H1 (cell line): ENCODE results near the gene RASSF9. TPM values are rescaled to one million over a fixed set of nuclear protein-coding genes. Genes with fewer than 3 reads are reported as not detected.

Experiments
- ASH2L ChIP-seq: fragments of 200-600, 300-600 bp; sonication (generic); IDR thresholded peaks from one replicate; pipeline ENCODE4 v1.7.1; 2017; ENCODE audit warnings: low read length
- CTBP2 ChIP-seq: IDR thresholded peaks from 2 replicates; pipeline ENCODE4 v1.7.0; 2011; ENCODE audit warnings: borderline replicate concordance, mild to moderate bottlenecking, moderate library complexity, mixed read lengths, low read length; ENCODE audit not compliant: insufficient read depth, insufficient read length
- KDM4A ChIP-seq: IDR thresholded peaks from one replicate; pipeline ENCODE4 v1.7.1; 2012; ENCODE audit warnings: low read depth, mild to moderate bottlenecking, moderate library complexity, low read length, inconsistent platforms; ENCODE audit not compliant: severe bottlenecking
- MAFK ChIP-seq: IDR thresholded peaks from 2 replicates; pipeline ENCODE4 v1.6.1; 2012; ENCODE audit warnings: low read depth, mild to moderate bottlenecking, improper control_type of control experiment, low read length
- POLR2AphosphoS5 ChIP-seq: IDR thresholded peaks from 2 replicates; pipeline ENCODE4 v1.6.1; 2011; ENCODE audit warnings: low read depth, low read length
- POU5F1 ChIP-seq: IDR thresholded peaks from 2 replicates; pipeline ENCODE4 v1.6.1; 2011; ENCODE audit warnings: low read depth, mild to moderate bottlenecking, low read length, moderate library complexity
- RAD21 ChIP-seq, 2 experiments: IDR thresholded peaks in 1 of 2; conservative IDR thresholded peaks in 1 of 2; 2 replicates each; pipeline ENCODE4 v1.6.1; 2011; ENCODE audit warnings: low read depth in 2 of 2, low read length in 2 of 2, improper control_type of control experiment in 1 of 2, inconsistent platforms in 1 of 2, mild to moderate bottlenecking in 1 of 2, moderate library complexity in 1 of 2
- RNF2 ChIP-seq: fragments of 200-900, 300-1000 bp; sonication (generic); IDR thresholded peaks from 2 replicates; pipeline ENCODE4 v1.7.1; 2016; ENCODE audit warnings: borderline replicate concordance, low read depth, mild to moderate bottlenecking, antibody characterized with exemption, low read length; ENCODE audit not compliant: poor library complexity, severe bottlenecking; ENCODE audit errors: missing control alignments
- SP2 ChIP-seq: IDR thresholded peaks from 2 replicates; pipeline ENCODE4 v1.6.1; 2012; ENCODE audit warnings: mild to moderate bottlenecking, low read length, inconsistent platforms
- SP4 ChIP-seq: IDR thresholded peaks from 2 replicates; pipeline ENCODE4 v1.6.1; 2012; ENCODE audit warnings: low read length, inconsistent platforms
- TCF12 ChIP-seq: IDR thresholded peaks from 2 replicates; pipeline ENCODE4 v1.6.1; 2011; ENCODE audit warnings: low read depth, mild to moderate bottlenecking, low read length
- polyA plus RNA-seq, 7 experiments: library from polyadenylated mRNA; depleted of rRNA in 3 of 7; stranded (reverse) in 5 of 7; unstranded in 2 of 7; fragments of >200 nt in 5 of 7; fragments of 200-250 nt in 2 of 7; gene quantifications; 1 replicate in 5 of 7; 2 replicates in 1 of 7; 4 replicates in 1 of 7; pipeline versions ENCODE4 v1.2.1 to v1.2.3, GENCODE V29; 2011 to 2013; ENCODE audit warnings: missing spikeins in 2 of 7, mixed read lengths in 2 of 7
- total RNA-seq: library from RNA; stranded (reverse); fragmentation: NEBNext Ultra II Directional; extraction: Animal tissue kit (Norgen Biotek cat#: 25700); gene quantifications from 2 replicates; pipeline ENCODE4 v1.2.1, GENCODE V29; 2021
- TF ChIP-seq, protein P1 (sequence below): fragments of 300-600 bp; sonication (generic); IDR thresholded peaks from 2 replicates; pipeline ENCODE4 v1.7.1; 2012; ENCODE audit warnings: low read length, moderate library complexity, mild to moderate bottlenecking, inconsistent platforms; ENCODE audit not compliant: insufficient replicate concordance

Gene RASSF9
- total and polyA plus RNA-seq, 2 of the 8 experiments (the other 6 are each of a cell fraction or from before 2014, with no cell fraction given), result 0.06 to 0.39 TPM

- TF ChIP-seq, protein P1, sequence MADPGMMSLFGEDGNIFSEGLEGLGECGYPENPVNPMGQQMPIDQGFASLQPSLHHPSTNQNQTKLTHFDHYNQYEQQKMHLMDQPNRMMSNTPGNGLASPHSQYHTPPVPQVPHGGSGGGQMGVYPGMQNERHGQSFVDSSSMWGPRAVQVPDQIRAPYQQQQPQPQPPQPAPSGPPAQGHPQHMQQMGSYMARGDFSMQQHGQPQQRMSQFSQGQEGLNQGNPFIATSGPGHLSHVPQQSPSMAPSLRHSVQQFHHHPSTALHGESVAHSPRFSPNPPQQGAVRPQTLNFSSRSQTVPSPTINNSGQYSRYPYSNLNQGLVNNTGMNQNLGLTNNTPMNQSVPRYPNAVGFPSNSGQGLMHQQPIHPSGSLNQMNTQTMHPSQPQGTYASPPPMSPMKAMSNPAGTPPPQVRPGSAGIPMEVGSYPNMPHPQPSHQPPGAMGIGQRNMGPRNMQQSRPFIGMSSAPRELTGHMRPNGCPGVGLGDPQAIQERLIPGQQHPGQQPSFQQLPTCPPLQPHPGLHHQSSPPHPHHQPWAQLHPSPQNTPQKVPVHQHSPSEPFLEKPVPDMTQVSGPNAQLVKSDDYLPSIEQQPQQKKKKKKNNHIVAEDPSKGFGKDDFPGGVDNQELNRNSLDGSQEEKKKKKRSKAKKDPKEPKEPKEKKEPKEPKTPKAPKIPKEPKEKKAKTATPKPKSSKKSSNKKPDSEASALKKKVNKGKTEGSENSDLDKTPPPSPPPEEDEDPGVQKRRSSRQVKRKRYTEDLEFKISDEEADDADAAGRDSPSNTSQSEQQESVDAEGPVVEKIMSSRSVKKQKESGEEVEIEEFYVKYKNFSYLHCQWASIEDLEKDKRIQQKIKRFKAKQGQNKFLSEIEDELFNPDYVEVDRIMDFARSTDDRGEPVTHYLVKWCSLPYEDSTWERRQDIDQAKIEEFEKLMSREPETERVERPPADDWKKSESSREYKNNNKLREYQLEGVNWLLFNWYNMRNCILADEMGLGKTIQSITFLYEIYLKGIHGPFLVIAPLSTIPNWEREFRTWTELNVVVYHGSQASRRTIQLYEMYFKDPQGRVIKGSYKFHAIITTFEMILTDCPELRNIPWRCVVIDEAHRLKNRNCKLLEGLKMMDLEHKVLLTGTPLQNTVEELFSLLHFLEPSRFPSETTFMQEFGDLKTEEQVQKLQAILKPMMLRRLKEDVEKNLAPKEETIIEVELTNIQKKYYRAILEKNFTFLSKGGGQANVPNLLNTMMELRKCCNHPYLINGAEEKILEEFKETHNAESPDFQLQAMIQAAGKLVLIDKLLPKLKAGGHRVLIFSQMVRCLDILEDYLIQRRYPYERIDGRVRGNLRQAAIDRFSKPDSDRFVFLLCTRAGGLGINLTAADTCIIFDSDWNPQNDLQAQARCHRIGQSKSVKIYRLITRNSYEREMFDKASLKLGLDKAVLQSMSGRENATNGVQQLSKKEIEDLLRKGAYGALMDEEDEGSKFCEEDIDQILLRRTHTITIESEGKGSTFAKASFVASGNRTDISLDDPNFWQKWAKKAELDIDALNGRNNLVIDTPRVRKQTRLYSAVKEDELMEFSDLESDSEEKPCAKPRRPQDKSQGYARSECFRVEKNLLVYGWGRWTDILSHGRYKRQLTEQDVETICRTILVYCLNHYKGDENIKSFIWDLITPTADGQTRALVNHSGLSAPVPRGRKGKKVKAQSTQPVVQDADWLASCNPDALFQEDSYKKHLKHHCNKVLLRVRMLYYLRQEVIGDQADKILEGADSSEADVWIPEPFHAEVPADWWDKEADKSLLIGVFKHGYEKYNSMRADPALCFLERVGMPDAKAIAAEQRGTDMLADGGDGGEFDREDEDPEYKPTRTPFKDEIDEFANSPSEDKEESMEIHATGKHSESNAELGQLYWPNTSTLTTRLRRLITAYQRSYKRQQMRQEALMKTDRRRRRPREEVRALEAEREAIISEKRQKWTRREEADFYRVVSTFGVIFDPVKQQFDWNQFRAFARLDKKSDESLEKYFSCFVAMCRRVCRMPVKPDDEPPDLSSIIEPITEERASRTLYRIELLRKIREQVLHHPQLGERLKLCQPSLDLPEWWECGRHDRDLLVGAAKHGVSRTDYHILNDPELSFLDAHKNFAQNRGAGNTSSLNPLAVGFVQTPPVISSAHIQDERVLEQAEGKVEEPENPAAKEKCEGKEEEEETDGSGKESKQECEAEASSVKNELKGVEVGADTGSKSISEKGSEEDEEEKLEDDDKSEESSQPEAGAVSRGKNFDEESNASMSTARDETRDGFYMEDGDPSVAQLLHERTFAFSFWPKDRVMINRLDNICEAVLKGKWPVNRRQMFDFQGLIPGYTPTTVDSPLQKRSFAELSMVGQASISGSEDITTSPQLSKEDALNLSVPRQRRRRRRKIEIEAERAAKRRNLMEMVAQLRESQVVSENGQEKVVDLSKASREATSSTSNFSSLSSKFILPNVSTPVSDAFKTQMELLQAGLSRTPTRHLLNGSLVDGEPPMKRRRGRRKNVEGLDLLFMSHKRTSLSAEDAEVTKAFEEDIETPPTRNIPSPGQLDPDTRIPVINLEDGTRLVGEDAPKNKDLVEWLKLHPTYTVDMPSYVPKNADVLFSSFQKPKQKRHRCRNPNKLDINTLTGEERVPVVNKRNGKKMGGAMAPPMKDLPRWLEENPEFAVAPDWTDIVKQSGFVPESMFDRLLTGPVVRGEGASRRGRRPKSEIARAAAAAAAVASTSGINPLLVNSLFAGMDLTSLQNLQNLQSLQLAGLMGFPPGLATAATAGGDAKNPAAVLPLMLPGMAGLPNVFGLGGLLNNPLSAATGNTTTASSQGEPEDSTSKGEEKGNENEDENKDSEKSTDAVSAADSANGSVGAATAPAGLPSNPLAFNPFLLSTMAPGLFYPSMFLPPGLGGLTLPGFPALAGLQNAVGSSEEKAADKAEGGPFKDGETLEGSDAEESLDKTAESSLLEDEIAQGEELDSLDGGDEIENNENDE, result no peak
- TF ChIP-seq TCF12, result no peak
- no peak for TF ChIP-seq POLR2AphosphoS5
- TF ChIP-seq RNF2, result no peak
- TF ChIP-seq SP2, result no peak
- TF ChIP-seq RAD21 (IDR thresholded peaks at IDR 0.05 in 1 of 2, conservative IDR thresholded peaks at IDR 0.05 in 1 of 2; ENCODE audit: low read depth in 2 of 2, low read length in 2 of 2), result no peak
- no peak for TF ChIP-seq POU5F1
- TF ChIP-seq CTBP2, result no peak
- no peak for TF ChIP-seq ASH2L
- TF ChIP-seq KDM4A, result no peak
- no peak for TF ChIP-seq MAFK
- TF ChIP-seq SP4, result no peak
Measured at GRCh38 chr12:85782711-85783110, 53.5 kb downstream of the RASSF9 start (continued).
